HG02938 (cell line): Measurements from ENCODE around the gene YARS1.

Source experiments
- ATAC-seq: cut with Tn5 transposase; IDR thresholded peaks from one replicate; pipeline ENCODE4 v1.9.1; 2021; ENCODE audit warnings: mild to moderate bottlenecking, moderate library complexity; ENCODE audit not compliant: unreplicated experiment

The YARS1 gene

DNA sequence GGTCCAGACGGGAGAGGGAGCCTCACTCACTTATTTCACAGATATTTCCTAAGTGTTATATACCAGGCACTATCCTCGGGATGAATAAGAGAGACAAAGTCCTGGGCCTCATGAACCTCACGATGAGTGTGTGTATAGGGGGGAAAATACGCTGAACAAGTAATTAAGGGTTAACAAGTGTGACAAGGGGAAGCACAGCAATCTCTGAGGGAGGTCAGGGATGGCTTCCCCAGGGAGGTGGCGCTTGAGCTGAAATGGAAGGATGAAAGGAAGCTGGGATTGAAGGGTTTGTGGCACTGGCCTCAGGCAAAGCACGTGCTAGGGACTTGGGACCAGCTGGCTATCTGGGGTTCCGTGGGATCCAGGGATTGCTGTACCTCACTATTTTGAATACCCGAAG lies 68.2 kb downstream of the YARS1 start:
- no peak for ATAC-seq

- ATAC-seq = no peak
These were observed 68.8 kb downstream of the YARS1 start for GRCh38 chr1:32748348-32748747.

DNA sequence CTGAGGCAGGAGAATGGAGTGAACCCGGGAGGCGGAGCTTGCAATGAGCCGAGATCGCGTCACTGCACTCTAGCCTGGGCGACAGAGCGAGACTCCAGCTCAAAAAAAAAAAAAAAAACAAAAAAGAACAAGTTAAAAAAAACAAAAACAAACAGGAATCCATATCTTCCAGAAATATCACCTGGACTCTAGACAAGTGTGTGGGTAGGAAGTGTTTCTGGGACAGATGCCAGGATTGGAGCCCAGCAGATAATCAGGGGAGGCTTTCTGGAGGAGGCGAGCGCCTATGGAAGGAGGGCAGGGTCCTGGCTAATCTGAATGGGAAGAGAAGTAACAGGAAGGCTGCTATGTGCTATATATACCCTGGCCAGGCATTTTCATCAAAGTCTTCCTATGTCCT lies 71.0 kb downstream of the YARS1 start:
- no peak for ATAC-seq

GRCh38 chr1:32744071-32744425 lies 73.1 kb downstream of the YARS1 start:
- no peak for ATAC-seq

- ATAC-seq = no peak
These were observed 73.6 kb downstream of the YARS1 start for GRCh38 chr1:32743380-32744070.

- no peak for ATAC-seq
These were observed 74.2 kb downstream of the YARS1 start for GRCh38 chr1:32742956-32743355.

DNA sequence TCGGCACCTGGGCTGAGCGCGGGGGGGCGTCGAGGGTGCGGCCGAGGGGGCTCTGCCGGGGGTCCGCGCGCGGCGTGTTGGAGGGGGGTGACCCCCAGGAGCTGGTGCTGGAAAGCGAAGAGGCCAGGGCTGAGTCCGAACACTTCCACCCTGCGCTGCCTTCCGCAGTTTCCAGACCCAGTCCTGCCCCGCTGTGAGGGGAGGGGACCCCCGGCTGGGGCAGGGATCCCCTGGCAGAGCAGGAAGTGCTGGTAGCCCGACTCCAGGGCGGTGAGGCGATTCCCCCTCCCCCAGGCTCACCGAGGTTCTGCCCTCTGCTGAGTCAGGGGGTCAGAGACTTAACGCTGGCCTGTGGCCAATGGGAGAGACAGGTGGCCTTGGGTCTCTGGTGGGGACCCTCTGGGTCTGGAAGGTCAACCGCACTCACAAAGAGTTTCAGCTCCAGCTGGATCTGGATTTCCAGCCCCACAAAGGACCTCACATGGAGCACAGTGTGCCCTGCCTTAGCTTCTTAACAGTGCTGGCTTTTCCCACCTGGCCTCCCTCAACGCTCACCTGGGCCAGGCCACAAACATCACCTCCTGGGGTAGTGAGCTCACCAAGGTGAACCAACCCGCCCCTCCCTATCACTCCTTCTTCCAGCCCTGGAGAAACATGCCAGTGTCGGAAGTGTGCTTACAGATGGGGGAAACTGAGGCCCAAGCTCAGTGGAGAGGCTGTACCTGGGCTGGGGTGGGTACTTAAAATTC lies 74.8 kb downstream of the YARS1 start:
- no peak for ATAC-seq

- no peak for ATAC-seq
These were observed 75.6 kb downstream of the YARS1 start for GRCh38 chr1:32741413-32742198.

DNA sequence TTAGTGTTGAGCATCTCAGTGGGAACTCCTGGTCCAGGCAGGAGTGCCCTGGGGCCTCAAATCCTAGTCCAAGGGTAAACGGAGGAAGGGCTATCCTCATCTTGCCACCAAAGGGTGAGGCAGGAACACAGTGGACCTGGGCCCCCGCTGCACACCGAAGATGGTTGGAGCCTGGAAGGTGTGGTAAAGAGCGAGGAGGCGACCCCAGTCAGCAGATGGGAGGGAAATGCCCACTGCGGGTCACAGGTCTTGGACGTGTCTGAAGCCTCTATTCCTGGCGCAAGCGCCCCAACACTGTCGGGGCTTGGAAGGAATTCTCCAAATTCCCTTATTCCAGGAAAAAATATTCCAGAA lies 76.1 kb downstream of the YARS1 start:
- no peak for ATAC-seq

GRCh38 chr1:32736812-32737791 lies 80.1 kb downstream of the YARS1 start:
- no peak for ATAC-seq

GRCh38 chr1:32733582-32734321 lies 83.4 kb downstream of the YARS1 start:
- ATAC-seq = no peak

GRCh38 chr1:32729254-32730046 lies 87.7 kb downstream of the YARS1 start:
- ATAC-seq = no peak

- no peak for ATAC-seq
These were observed 88.6 kb downstream of the YARS1 start for GRCh38 chr1:32728413-32729077.

DNA sequence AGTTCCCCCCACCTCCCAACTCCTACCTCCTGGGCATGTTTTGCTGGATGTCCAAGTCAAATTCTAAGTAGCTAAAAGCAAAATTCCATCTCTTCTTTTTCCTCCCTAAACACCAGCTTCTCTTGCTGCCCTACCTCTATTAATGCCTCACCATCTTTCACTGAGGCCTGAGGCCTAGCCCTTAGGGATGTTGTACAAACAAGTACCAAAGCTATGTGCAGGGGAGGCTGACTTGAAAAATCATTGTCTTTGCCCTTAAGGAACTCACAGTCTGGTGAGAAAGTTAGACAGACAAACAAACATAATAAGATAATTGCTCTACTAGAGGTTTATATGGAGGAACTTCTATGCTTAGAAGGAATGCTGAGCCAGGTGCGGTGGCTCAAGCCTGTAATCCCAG lies 89.3 kb downstream of the YARS1 start:
- ATAC-seq = no peak

GRCh38 chr1:32725615-32725982 lies 91.6 kb downstream of the YARS1 start:
- ATAC-seq = no peak
